MM.1S (cell line): ENCODE results near the gene MPP4.

Source experiments
- EZH2 ChIP-seq: fragments of 300-600 bp; sonication (generic); optimal IDR thresholded peaks from 2 replicates; pipeline ENCODE3; 2017; ENCODE audit warnings: low read depth, mild to moderate bottlenecking, antibody characterized with exemption, low read length, mixed read lengths
- EZH2phosphoT487 ChIP-seq: fragments of 300-600 bp; sonication (generic); IDR thresholded peaks from 2 replicates; pipeline ENCODE4 v1.6.1; 2018; ENCODE audit warnings: antibody characterized with exemption, low read length
- TF ChIP-seq, protein P1 (sequence below): fragments of 300-600 bp; sonication (generic); IDR thresholded peaks from 2 replicates; pipeline ENCODE4 v1.5.1; 2016; ENCODE audit warnings: antibody characterized with exemption, low read length, mixed read lengths

DNA sequence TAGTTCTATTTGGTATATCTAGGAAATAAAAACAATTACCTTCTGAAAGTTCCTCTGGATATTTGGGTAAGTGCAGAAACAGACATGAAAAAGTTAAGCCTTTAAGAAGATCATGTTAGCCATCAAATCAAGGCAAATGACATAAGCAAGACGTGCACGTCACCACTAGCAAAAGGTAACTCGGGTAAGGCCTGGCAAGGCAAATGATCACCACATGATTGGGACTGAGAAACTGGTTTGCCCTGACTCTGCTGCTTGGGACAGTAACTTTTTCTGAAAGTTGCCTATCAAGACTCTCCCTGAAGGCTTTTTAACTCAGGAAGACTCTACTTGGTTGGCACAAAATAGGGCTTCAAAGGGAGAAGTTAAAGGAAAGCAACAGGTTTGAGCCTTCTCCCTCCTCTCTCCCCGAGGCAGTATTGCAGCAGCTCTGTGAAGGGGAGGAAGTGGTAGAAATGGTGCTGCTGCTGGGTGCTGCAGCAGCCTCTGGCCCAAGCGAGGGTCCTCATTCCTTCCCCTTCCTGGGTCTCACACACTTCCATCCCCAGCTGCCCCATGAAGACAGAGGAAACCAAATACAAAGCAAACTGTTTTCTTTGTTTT is 38.0 kb downstream of the MPP4 start:
- TF ChIP-seq, protein P1, sequence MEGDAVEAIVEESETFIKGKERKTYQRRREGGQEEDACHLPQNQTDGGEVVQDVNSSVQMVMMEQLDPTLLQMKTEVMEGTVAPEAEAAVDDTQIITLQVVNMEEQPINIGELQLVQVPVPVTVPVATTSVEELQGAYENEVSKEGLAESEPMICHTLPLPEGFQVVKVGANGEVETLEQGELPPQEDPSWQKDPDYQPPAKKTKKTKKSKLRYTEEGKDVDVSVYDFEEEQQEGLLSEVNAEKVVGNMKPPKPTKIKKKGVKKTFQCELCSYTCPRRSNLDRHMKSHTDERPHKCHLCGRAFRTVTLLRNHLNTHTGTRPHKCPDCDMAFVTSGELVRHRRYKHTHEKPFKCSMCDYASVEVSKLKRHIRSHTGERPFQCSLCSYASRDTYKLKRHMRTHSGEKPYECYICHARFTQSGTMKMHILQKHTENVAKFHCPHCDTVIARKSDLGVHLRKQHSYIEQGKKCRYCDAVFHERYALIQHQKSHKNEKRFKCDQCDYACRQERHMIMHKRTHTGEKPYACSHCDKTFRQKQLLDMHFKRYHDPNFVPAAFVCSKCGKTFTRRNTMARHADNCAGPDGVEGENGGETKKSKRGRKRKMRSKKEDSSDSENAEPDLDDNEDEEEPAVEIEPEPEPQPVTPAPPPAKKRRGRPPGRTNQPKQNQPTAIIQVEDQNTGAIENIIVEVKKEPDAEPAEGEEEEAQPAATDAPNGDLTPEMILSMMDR, result no peak
- TF ChIP-seq EZH2 (no peak), EZH2phosphoT487 (no peak)
